H1 (cell line): ENCODE data around the gene HOTAIR. TPM values are rescaled to one million over a fixed set of nuclear protein-coding genes. Genes with fewer than 3 reads are reported as not detected.

Experiments
- CTCF ChIA-PET: fragments of 300-600 bp; sonication (Branson Sonifier 250); formaldehyde crosslinking; loops from one replicate; lab custom pipeline; 2021; ENCODE audit not compliant: partially characterized antibody; lab: Charles Lee
- POLR2A ChIA-PET: fragments of 300-600 bp; sonication (Branson Sonifier 250); formaldehyde crosslinking; loops from one replicate; lab custom pipeline; 2021; ENCODE audit warnings: inconsistent platforms; ENCODE audit not compliant: partially characterized antibody; lab: Charles Lee
- DNase-seq, 2 experiments: peaks; one replicate each; pipeline versions ENCODE4 v3.0.0 to v3.0.0-alpha.2; 2010 to 2022; ENCODE audit warnings: low spot score in 2 of 2, low read depth in 1 of 2, mixed read lengths in 1 of 2
- FAIRE-seq: peaks from 2 replicates; lab custom pipeline; 2011; peaks lifted over from hg19 to GRCh38; lab: Jason Lieb, UNC
- H2AFZ ChIP-seq: 2 replicates; pipeline ENCODE4 v1.8.1; 2012; ENCODE audit warnings: low read length, inconsistent platforms
- H2AK5ac ChIP-seq: 2 replicates; pipeline ENCODE4 v1.6.1; 2013; ENCODE audit warnings: low read depth, low read length
- H2BK120ac ChIP-seq: replicated peaks from 2 replicates; pipeline ENCODE3; 2013; ENCODE audit warnings: low read depth, low read length, inconsistent platforms
- H2BK12ac ChIP-seq: 2 replicates; pipeline ENCODE4 v1.6.1; 2013; ENCODE audit warnings: low read depth, low read length
- H2BK15ac ChIP-seq: 2 replicates; pipeline ENCODE4 v1.6.1; 2013; ENCODE audit warnings: low read length
- H2BK20ac ChIP-seq: 2 replicates; pipeline ENCODE4 v1.6.1; 2013; ENCODE audit warnings: low read length
- H2BK5ac ChIP-seq: 2 replicates; pipeline ENCODE4 v1.6.1; 2013; ENCODE audit warnings: low read depth, low read length
- H3K14ac ChIP-seq: 2 replicates; pipeline ENCODE4 v1.6.1; 2013; ENCODE audit warnings: inconsistent platforms; ENCODE audit not compliant: insufficient read length
- H3K18ac ChIP-seq: 2 replicates; pipeline ENCODE4 v1.6.1; 2013; ENCODE audit warnings: low read length; ENCODE audit errors: extremely low read depth
- H3K23ac ChIP-seq: 2 replicates; pipeline ENCODE4 v1.6.1; 2013; ENCODE audit warnings: inconsistent platforms; ENCODE audit not compliant: insufficient read length
- H3K23me2 ChIP-seq: 2 replicates; pipeline ENCODE4 v1.6.1; 2013; ENCODE audit warnings: low read depth, low read length
- H3K27ac ChIP-seq: 2 replicates; pipeline ENCODE4 v1.6.1; 2011; ENCODE audit warnings: low read depth, low read length, inconsistent platforms
- H3K27me3 ChIP-seq, 4 experiments: replicated peaks in 1 of 4; 1 replicate in 1 of 4; 2 replicates in 3 of 4; pipeline versions ENCODE4 v1.6.1 to v1.8.1; 2011 to 2013; ENCODE audit warnings: low read length in 3 of 4, mild to moderate bottlenecking in 3 of 4, inconsistent platforms in 2 of 4, mixed read lengths in 2 of 4, moderate library complexity in 1 of 4; ENCODE audit not compliant: control insufficient read depth in 3 of 4, insufficient read depth in 3 of 4; ENCODE audit errors: extremely low read depth in 1 of 4
- H3K36me3 ChIP-seq, 4 experiments: 2 replicates each; pipeline versions ENCODE4 v1.6.1 to v1.8.1; 2011 to 2013; ENCODE audit warnings: mild to moderate bottlenecking in 4 of 4, low read length in 3 of 4, moderate library complexity in 2 of 4, control low read depth in 1 of 4, inconsistent platforms in 1 of 4; ENCODE audit not compliant: insufficient read depth in 4 of 4, control insufficient read depth in 2 of 4
- H3K4ac ChIP-seq: replicated peaks from 2 replicates; pipeline ENCODE3; 2013; ENCODE audit warnings: low read length, low read depth, mixed read lengths, inconsistent platforms; ENCODE audit not compliant: insufficient read length
- H3K4me1 ChIP-seq, 4 experiments: replicated peaks in 1 of 4; 1 replicate in 1 of 4; 2 replicates in 3 of 4; pipeline versions ENCODE4 v1.6.1 to v1.8.1; 2011 to 2013; ENCODE audit warnings: low read length in 3 of 4, inconsistent platforms in 2 of 4, mixed read lengths in 1 of 4; ENCODE audit not compliant: insufficient read depth in 4 of 4, control insufficient read depth in 3 of 4
- H3K4me2 ChIP-seq, 2 experiments: 2 replicates each; pipeline versions ENCODE4 v1.6.1 to v1.8.1; 2011 to 2013; ENCODE audit warnings: low read depth in 2 of 2, low read length in 2 of 2, control low read depth in 1 of 2, inconsistent platforms in 1 of 2, mild to moderate bottlenecking in 1 of 2; ENCODE audit not compliant: insufficient read depth in 1 of 2
- H3K4me3 ChIP-seq, 4 experiments: fragments of 200-600, 300-600 bp in 1 of 4; sonication (generic), shearing (Covaris generic), sonication (Bioruptor Twin) in 1 of 4; 2 replicates each; pipeline versions ENCODE4 v1.5.1 to v1.8.1; 2011 to 2016; ENCODE audit warnings: low read length in 4 of 4, low read depth in 3 of 4, control low read depth in 2 of 4, inconsistent platforms in 2 of 4, mild to moderate bottlenecking in 2 of 4, mixed read lengths in 1 of 4, moderate library complexity in 1 of 4; ENCODE audit not compliant: insufficient read depth in 2 of 4; ENCODE audit errors: extremely low read depth in 1 of 4
- H3K56ac ChIP-seq: replicated peaks from 2 replicates; pipeline ENCODE3; 2013; ENCODE audit warnings: low read depth, mild to moderate bottlenecking, mixed read lengths, low read length, inconsistent platforms; ENCODE audit not compliant: insufficient read length
- H3K79me1 ChIP-seq: 2 replicates; pipeline ENCODE4 v1.6.1; 2013; ENCODE audit warnings: low read depth, low read length, control low read depth
- H3K79me2 ChIP-seq, 2 experiments: 2 replicates each; pipeline versions ENCODE4 v1.6.1 to v1.8.1; 2012 to 2013; ENCODE audit warnings: low read length in 2 of 2, mild to moderate bottlenecking in 2 of 2, inconsistent platforms in 1 of 2; ENCODE audit not compliant: insufficient read depth in 2 of 2, control insufficient read depth in 1 of 2
- H3K9ac ChIP-seq, 4 experiments: replicated peaks in 1 of 4; 1 replicate in 1 of 4; 2 replicates in 3 of 4; pipeline versions ENCODE4 v1.6.1 to v1.8.1; 2011 to 2013; ENCODE audit warnings: low read depth in 3 of 4, low read length in 3 of 4, control low read depth in 2 of 4, mild to moderate bottlenecking in 2 of 4, moderate library complexity in 2 of 4, inconsistent platforms in 1 of 4; ENCODE audit errors: extremely low read depth in 1 of 4
- H3K9me3 ChIP-seq, 2 experiments: 2 replicates each; pipeline versions ENCODE4 v1.6.1 to v1.8.1; 2012 to 2013; ENCODE audit warnings: mild to moderate bottlenecking in 2 of 2, moderate library complexity in 2 of 2, control low read depth in 1 of 2, inconsistent platforms in 1 of 2, low read depth in 1 of 2, low read length in 1 of 2, mixed read lengths in 1 of 2; ENCODE audit not compliant: insufficient read depth in 2 of 2
- H4K20me1 ChIP-seq, 2 experiments: replicated peaks in 1 of 2; 2 replicates each; pipeline versions ENCODE3 to v1.8.1; 2011 to 2013; ENCODE audit warnings: inconsistent platforms in 2 of 2, low read length in 2 of 2, mild to moderate bottlenecking in 1 of 2; ENCODE audit not compliant: insufficient read depth in 2 of 2, control insufficient read depth in 1 of 2
- H4K5ac ChIP-seq: 2 replicates; pipeline ENCODE4 v1.6.1; 2013; ENCODE audit warnings: low read length, low read depth, mixed read lengths, inconsistent platforms; ENCODE audit not compliant: insufficient read length
- H4K8ac ChIP-seq: 2 replicates; pipeline ENCODE4 v1.8.0; 2013; ENCODE audit warnings: mild to moderate bottlenecking, moderate library complexity, low read length, inconsistent platforms; ENCODE audit not compliant: insufficient read depth; ENCODE audit errors: extremely low read depth
- H4K91ac ChIP-seq: replicated peaks from 2 replicates; pipeline ENCODE3; 2013; ENCODE audit warnings: low read length, mixed read lengths, inconsistent platforms; ENCODE audit not compliant: insufficient read length
- CBX8 ChIP-seq: fragments of 300-800, 300-1000 bp; sonication (generic); IDR thresholded peaks from 2 replicates; pipeline ENCODE4 v1.7.1; 2016; ENCODE audit warnings: low read depth, low read length, borderline replicate concordance
- CEBPB ChIP-seq: IDR thresholded peaks from 2 replicates; pipeline ENCODE4 v1.6.1; 2012; ENCODE audit warnings: low read depth, low read length
- GTF2F1 ChIP-seq: IDR thresholded peaks from 2 replicates; pipeline ENCODE4 v1.6.1; 2012; ENCODE audit warnings: low read depth, low read length, improper control_type of control experiment, borderline replicate concordance
- POLR2AphosphoS5 ChIP-seq: IDR thresholded peaks from 2 replicates; pipeline ENCODE4 v1.6.1; 2011; ENCODE audit warnings: low read depth, low read length
- RNF2 ChIP-seq: fragments of 200-900, 300-1000 bp; sonication (generic); IDR thresholded peaks from 2 replicates; pipeline ENCODE4 v1.7.1; 2016; ENCODE audit warnings: borderline replicate concordance, low read depth, mild to moderate bottlenecking, antibody characterized with exemption, low read length; ENCODE audit not compliant: poor library complexity, severe bottlenecking; ENCODE audit errors: missing control alignments
- WGBS, 2 experiments: shearing (Covaris generic) in 1 of 2; methylation state at CpG; one replicate each; pipeline versions ENCODE4 v1.1.6 to v1.1.7; 2013 to 2015; ENCODE audit warnings: low lambda C conversion rate in 2 of 2, mixed read lengths in 2 of 2, inconsistent platforms in 1 of 2, low coverage in 1 of 2, missing lambda C conversion rate in 1 of 2; ENCODE audit not compliant: insufficient replicate concordance in 2 of 2, insufficient coverage in 1 of 2, insufficient read length in 1 of 2; ENCODE audit errors: extremely low coverage in 1 of 2, missing lambda C conversion rate in 1 of 2; 5-methylcytosine and 5-hydroxymethylcytosine counted together
- polyA plus RNA-seq, 7 experiments: library from polyadenylated mRNA; depleted of rRNA in 3 of 7; stranded (reverse) in 5 of 7; unstranded in 2 of 7; fragments of >200 nt in 5 of 7; fragments of 200-250 nt in 2 of 7; gene quantifications; 1 replicate in 5 of 7; 2 replicates in 1 of 7; 4 replicates in 1 of 7; pipeline versions ENCODE4 v1.2.1 to v1.2.3, GENCODE V29; 2011 to 2013; ENCODE audit warnings: missing spikeins in 2 of 7, mixed read lengths in 2 of 7
- total RNA-seq: library from RNA; stranded (reverse); fragmentation: NEBNext Ultra II Directional; extraction: Animal tissue kit (Norgen Biotek cat#: 25700); gene quantifications from 2 replicates; pipeline ENCODE4 v1.2.1, GENCODE V29; 2021

The HOTAIR gene
- total and polyA plus RNA-seq, 2 of the 8 experiments (the other 6 are each of a cell fraction or from before 2014, with no cell fraction given), result not detected

DNA sequence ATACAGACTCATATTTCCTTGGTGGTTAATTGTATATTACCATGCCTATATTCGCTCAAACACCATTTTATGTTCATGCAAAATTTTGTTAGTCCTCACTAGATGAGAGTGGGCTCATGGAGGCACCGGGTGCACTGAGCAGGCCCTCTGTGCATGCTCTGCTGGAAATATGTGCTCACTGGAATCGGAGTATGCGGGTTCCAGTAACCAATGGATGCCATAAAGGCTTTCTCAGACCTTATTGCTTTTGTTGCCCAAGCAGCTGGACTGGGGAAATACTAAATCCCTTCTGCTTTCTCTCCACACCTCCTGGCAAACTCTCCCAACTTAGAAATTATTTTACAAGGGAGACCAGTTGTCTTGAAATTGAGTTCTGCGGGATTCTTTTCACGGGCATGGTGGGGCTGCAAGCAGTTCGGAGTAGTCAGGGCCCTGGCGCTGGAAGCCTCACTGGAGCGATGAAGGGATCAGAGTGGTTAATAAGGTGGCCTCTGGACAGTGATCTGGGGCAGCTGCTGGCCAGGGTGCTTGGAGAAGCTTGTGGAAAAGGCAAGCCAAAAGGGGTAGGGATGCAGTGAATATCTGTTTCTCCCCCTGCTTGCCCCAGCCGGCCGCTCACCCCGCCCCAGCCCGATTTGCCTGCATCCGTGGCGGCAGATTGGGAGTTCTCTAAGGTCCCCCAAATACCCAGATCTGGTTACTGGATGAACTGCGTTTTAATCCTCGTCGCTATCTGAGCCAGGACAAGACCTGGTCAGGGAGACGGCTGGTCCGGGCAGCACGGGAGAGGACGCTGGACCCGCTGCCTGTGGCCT lies 46.0 kb upstream of the HOTAIR start:
- Histone ChIP-seq H3K18ac (no peak overlapping the region), H2BK12ac (peak overlapping the region; percentile 60; the same call in 1 of the 2 replicates), H3K9ac (no peak overlapping the region), H3K23me2 (peaks cover 3% of the 10 kb centered on the region; the same call in 1 of the 2 replicates), H3K4me3 (no peak overlapping the region), H2AFZ (no peak overlapping the region), H2BK15ac (no peak overlapping the region; the same call in 1 of the 2 replicates), H3K23ac (no peak overlapping the region), H3K27me3 (peaks cover 95 to 100% (median 100%) of the 10 kb centered on the region in 4 experiments), H2BK20ac (no peak overlapping the region), H3K27ac (no peak overlapping the region), H2BK120ac (no peak overlapping the region), H4K8ac (no peak overlapping the region), H2AK5ac (peak overlapping the region; percentile 60), H3K36me3 (no peaks in the 10 kb centered on the region; a peak in 1 of 8 replicates), H3K79me2 (no peaks in the 10 kb centered on the region), H3K4ac (no peak overlapping the region), H3K4me2 (no peak overlapping the region), H3K14ac (no peak overlapping the region), H4K5ac (no peak overlapping the region), H3K9me3 (no peaks in the 10 kb centered on the region), H3K79me1 (no peaks in the 10 kb centered on the region), H4K91ac (no peak overlapping the region), H3K4me1 (peaks cover 0 to 12% (median 4%) of the 10 kb centered on the region in 4 experiments; a peak in 6 of 7 replicates), H2BK5ac (no peak overlapping the region), H3K56ac (no peak overlapping the region), H4K20me1 (peaks cover 10 to 31% of the 10 kb centered on the region in 2 experiments)
- TF ChIP-seq CBX8 (0 out of 2 replicates have a peak, but pooled peaks have one; percentile 68), CEBPB (no peak), POLR2AphosphoS5 (no peak), RNF2 (peak; percentile 69), GTF2F1 (no peak)
- CTCF ChIA-PET, result interaction anchor here (0.7 to 12.5 kb wide), 11 partner anchors 10 to 189 kb away, joined by 3 to 172 read pairs (median 4); partner anchors contain the start of genes HOXC11, HOXC5 and HOXC8
- no peak for FAIRE-seq
- POLR2A ChIA-PET, result interaction anchor here (0.8 to 1.5 kb wide), 2 partner anchors 21 to 36 kb away, joined by 4 read pairs; partner anchors contain the start of genes HOXC10 and HOXC9
- 29% methylated on average over 23 of the region's 23 CpGs; no CpG with 5 or more reads in 1 of the 2 experiments for WGBS, 2 experiments
- no peak for DNase-seq
